H1 (cell line): Measurements from ENCODE around the gene GMCL2. TPM values are rescaled to one million over a fixed set of nuclear protein-coding genes. Genes with fewer than 3 reads are reported as not detected.

Source experiments
- CHD2 ChIP-seq: IDR thresholded peaks from 2 replicates; pipeline ENCODE4 v1.6.1; 2012; ENCODE audit warnings: low read length, improper control_type of control experiment
- MAX ChIP-seq: IDR thresholded peaks from 2 replicates; pipeline ENCODE4 v1.6.1; 2012; ENCODE audit warnings: inconsistent platforms
- RFX5 ChIP-seq: IDR thresholded peaks from 2 replicates; pipeline ENCODE4 v1.6.1; 2011; ENCODE audit warnings: low read depth, low read length, improper control_type of control experiment, borderline replicate concordance
- SAP30 ChIP-seq: fragments of 300-600 bp; sonication (generic); IDR thresholded peaks from 2 replicates; pipeline ENCODE4 v1.7.1; 2012; ENCODE audit warnings: low read length, moderate library complexity, mild to moderate bottlenecking, inconsistent platforms; ENCODE audit not compliant: insufficient read depth, insufficient replicate concordance
- TBP ChIP-seq: IDR thresholded peaks from 2 replicates; pipeline ENCODE4 v1.6.1; 2011; ENCODE audit warnings: low read depth, low read length, improper control_type of control experiment
- YY1 ChIP-seq: IDR thresholded peaks from 2 replicates; pipeline ENCODE4 v1.6.1; 2011; ENCODE audit warnings: low read depth, mild to moderate bottlenecking, low read length
- polyA plus RNA-seq, 7 experiments: library from polyadenylated mRNA; depleted of rRNA in 3 of 7; stranded (reverse) in 5 of 7; unstranded in 2 of 7; fragments of >200 nt in 5 of 7; fragments of 200-250 nt in 2 of 7; gene quantifications; 1 replicate in 5 of 7; 2 replicates in 1 of 7; 4 replicates in 1 of 7; pipeline versions ENCODE4 v1.2.1 to v1.2.3, GENCODE V29; 2011 to 2013; ENCODE audit warnings: missing spikeins in 2 of 7, mixed read lengths in 2 of 7
- total RNA-seq: library from RNA; stranded (reverse); fragmentation: NEBNext Ultra II Directional; extraction: Animal tissue kit (Norgen Biotek cat#: 25700); gene quantifications from 2 replicates; pipeline ENCODE4 v1.2.1, GENCODE V29; 2021
- TF ChIP-seq, protein P1 (sequence below): IDR thresholded peaks from 2 replicates; pipeline ENCODE4 v1.6.1; 2012; ENCODE audit warnings: inconsistent platforms

The GMCL2 gene
- total and polyA plus RNA-seq, 2 of the 8 experiments (the other 6 are each of a cell fraction or from before 2014, with no cell fraction given), result 0.13 TPM; not detected in 1

GRCh38 chr5:178170455-178170854, 16.7 kb downstream of the GMCL2 start (continued):
- no peak for TF ChIP-seq YY1
- TF ChIP-seq, protein P1, sequence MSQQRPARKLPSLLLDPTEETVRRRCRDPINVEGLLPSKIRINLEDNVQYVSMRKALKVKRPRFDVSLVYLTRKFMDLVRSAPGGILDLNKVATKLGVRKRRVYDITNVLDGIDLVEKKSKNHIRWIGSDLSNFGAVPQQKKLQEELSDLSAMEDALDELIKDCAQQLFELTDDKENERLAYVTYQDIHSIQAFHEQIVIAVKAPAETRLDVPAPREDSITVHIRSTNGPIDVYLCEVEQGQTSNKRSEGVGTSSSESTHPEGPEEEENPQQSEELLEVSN, result no peak
- no peak for TF ChIP-seq SAP30
- TF ChIP-seq MAX, result no peak
- no peak for TF ChIP-seq RFX5
- TF ChIP-seq CHD2, result no peak
- TF ChIP-seq TBP, result no peak
